ENCODE measurements around the gene CADPS.

DNA sequence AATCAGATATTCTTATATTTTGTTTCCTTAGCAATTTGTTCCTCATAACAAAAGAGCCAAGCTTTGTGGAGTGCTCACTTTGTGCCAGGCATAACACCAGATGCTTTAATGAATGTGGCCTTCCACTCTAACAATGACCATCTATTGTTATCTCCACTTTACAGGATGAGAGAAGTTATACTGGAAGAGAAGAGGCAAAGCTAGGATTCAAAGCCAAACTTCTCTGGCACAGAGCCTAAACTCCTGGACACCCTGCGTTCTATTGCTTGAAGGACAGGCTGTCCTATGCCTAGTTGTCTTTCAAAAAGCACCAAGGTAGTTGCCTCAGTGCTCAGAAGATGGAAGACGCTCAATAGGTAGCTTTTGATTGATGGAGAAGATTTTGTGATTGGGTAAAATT, 378.7 kb downstream of the CADPS start:
- TF ChIP-seq EZH2 (IDR thresholded peaks at IDR 0.05; ENCODE audit: borderline replicate concordance) (no peak), CTCF (IDR thresholded peaks at IDR 0.05; ENCODE audit: poor library complexity) (no peak), EZH2phosphoT487 (IDR thresholded peaks at IDR 0.05; ENCODE audit: low read depth, severe bottlenecking, unreplicated experiment) (no peak)

All from hepatocyte (in vitro differentiated cells).